SU-DHL-6 (cell line): ENCODE results near the gene VPS13D.

Experiments used
- H2AFZ ChIP-seq: fragments of 200-600 bp; sonication (generic); 2 replicates; pipeline ENCODE4 v1.6.1; 2014; ENCODE audit warnings: low read depth, mild to moderate bottlenecking, moderate library complexity, mixed read lengths, antibody characterized with exemption, low read length; ENCODE audit not compliant: severe bottlenecking
- H3F3A ChIP-seq: fragments of 200-600 bp; shearing (Covaris generic); 2 replicates; pipeline ENCODE4 v1.6.0; 2016; ENCODE audit warnings: antibody characterized with exemption, mild to moderate bottlenecking; ENCODE audit not compliant: insufficient read depth
- H3K27ac ChIP-seq: fragments of 200-600 bp; sonication (generic); 2 replicates; pipeline ENCODE4 v1.5.1; 2016; ENCODE audit warnings: low read depth, mild to moderate bottlenecking, low read length, moderate library complexity, mixed read lengths
- H3K27me3 ChIP-seq: fragments of 200-600 bp; sonication (generic), shearing (Covaris generic); 2 replicates; pipeline ENCODE4 v1.6.0; 2014; ENCODE audit warnings: mild to moderate bottlenecking, low read length
- H3K36me3 ChIP-seq: fragments of 200-600 bp; sonication (generic); 2 replicates; pipeline ENCODE4 v1.6.1; 2014; ENCODE audit warnings: mild to moderate bottlenecking, low read length, mixed read lengths
- H3K4me2 ChIP-seq: fragments of 300-600, 200-600 bp; shearing (Covaris generic), sonication (generic); 2 replicates; pipeline ENCODE4 v1.6.0; 2014; ENCODE audit warnings: low read length, low read depth, mild to moderate bottlenecking; ENCODE audit not compliant: poor library complexity, severe bottlenecking
- H3K4me3 ChIP-seq: fragments of 200-600 bp; sonication (generic); 2 replicates; pipeline ENCODE4 v1.5.1; 2014; ENCODE audit warnings: antibody characterized with exemption, low read length, mild to moderate bottlenecking, mixed read lengths; ENCODE audit not compliant: insufficient read depth, poor library complexity, severe bottlenecking
- H3K79me2 ChIP-seq: fragments of 200-600 bp; sonication (generic); 2 replicates; pipeline ENCODE4 v1.6.1; 2014; ENCODE audit warnings: mild to moderate bottlenecking, low read length, moderate library complexity; ENCODE audit not compliant: insufficient read depth
- H3K9ac ChIP-seq: fragments of 200-600 bp; sonication (generic); 2 replicates; pipeline ENCODE4 v1.7.0; 2014; ENCODE audit warnings: mild to moderate bottlenecking, low read length
- H3K9me2 ChIP-seq: fragments of 200-600 bp; sonication (generic); replicated peaks from 2 replicates; pipeline ENCODE4 v1.6.1; 2014; ENCODE audit warnings: low read length; ENCODE audit not compliant: insufficient read depth
- H3K9me3 ChIP-seq: fragments of 200-600 bp; sonication (generic); 2 replicates; pipeline ENCODE4 v1.6.1; 2014; ENCODE audit warnings: low read length, mixed read lengths; ENCODE audit not compliant: insufficient read depth
- H4K20me1 ChIP-seq: fragments of 200-600 bp; sonication (generic); 2 replicates; pipeline ENCODE4 v1.6.1; 2014; ENCODE audit warnings: low read depth, mild to moderate bottlenecking, antibody characterized with exemption, low read length, moderate library complexity, mixed read lengths
- EZH2phosphoT487 ChIP-seq: fragments of 200-600 bp; sonication (generic), shearing (Covaris generic); conservative IDR thresholded peaks from 2 replicates; pipeline ENCODE4 v1.6.1; 2018; ENCODE audit warnings: mild to moderate bottlenecking, antibody characterized with exemption, low read length, moderate library complexity, mixed read lengths
- TF ChIP-seq, protein P1 (sequence below): fragments of 200-600 bp; sonication (generic); IDR thresholded peaks from one replicate; pipeline ENCODE4 v1.5.1; 2017; ENCODE audit warnings: antibody characterized with exemption, mild to moderate bottlenecking, low read length, moderate library complexity; ENCODE audit not compliant: insufficient read depth, poor library complexity, severe bottlenecking

VPS13D gene

DNA sequence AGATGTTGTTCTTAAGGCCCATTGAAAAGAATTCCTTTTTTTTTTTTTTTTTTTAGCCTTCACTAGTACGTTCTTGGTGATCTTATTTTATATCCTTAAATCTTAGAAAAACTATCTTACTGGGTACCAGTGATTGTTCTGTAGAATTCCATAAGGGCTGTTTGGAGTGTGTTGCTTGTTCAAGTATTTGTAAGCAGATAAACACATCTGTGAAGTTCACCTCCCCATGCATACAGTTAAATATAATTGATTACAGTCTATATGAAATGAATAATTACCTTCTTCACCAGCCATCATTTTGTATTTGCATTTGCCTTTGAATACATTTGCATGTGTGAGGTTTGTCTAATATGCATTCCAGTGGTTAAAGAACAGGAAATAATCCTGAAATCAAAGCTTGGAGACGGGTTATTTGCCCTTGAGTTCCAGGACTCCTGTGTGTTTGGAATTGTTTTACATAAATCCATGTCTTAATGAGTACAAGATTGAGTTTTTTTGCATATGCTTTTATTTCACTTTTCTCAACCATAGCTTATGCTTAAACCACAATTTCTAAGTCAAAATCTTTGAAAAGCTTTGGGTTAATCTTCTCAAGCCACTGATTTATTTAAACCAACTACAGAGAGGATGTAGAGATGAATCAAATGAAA, 73.1 kb downstream of the VPS13D start:
- Histone ChIP-seq H3K4me2 (no peak overlapping the region), H3K27me3 (no peaks in the 10 kb centered on the region), H3K9me2 (no peaks in the 10 kb centered on the region), H2AFZ (no peak overlapping the region), H4K20me1 (no peaks in the 10 kb centered on the region), H3K36me3 (peaks cover 3% of the 10 kb centered on the region; the same call in 1 of the 2 replicates), H3K9me3 (no peaks in the 10 kb centered on the region), H3K79me2 (no peaks in the 10 kb centered on the region), H3K4me3 (no peak overlapping the region), H3K27ac (no peak overlapping the region), H3K9ac (no peak overlapping the region), H3F3A (no peaks in the 10 kb centered on the region)
- TF ChIP-seq, protein P1, sequence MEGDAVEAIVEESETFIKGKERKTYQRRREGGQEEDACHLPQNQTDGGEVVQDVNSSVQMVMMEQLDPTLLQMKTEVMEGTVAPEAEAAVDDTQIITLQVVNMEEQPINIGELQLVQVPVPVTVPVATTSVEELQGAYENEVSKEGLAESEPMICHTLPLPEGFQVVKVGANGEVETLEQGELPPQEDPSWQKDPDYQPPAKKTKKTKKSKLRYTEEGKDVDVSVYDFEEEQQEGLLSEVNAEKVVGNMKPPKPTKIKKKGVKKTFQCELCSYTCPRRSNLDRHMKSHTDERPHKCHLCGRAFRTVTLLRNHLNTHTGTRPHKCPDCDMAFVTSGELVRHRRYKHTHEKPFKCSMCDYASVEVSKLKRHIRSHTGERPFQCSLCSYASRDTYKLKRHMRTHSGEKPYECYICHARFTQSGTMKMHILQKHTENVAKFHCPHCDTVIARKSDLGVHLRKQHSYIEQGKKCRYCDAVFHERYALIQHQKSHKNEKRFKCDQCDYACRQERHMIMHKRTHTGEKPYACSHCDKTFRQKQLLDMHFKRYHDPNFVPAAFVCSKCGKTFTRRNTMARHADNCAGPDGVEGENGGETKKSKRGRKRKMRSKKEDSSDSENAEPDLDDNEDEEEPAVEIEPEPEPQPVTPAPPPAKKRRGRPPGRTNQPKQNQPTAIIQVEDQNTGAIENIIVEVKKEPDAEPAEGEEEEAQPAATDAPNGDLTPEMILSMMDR: no peak
- TF ChIP-seq EZH2phosphoT487: no peak

DNA sequence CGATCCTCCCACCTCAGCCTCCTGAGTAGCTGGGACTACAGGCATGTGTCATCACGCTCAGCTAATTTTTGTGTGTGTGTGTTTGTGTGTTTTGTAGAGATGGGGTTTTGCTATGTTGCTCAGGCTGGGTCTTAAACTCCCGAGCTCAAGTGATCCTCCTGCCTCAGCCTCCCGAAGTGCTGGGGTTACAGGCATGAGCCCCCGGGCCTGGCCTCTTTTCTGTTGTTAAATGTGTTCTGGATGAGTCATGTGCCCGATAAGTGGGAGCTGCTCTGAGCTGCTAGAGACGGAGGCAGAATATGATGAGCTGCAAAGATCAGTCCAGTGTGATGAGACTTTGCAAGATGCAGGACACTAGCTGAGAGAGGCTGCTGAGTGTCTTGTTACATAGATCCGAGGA, 75.5 kb downstream of the VPS13D start:
- Histone ChIP-seq H3K9ac (no peak overlapping the region), H3K9me2 (no peaks in the 10 kb centered on the region), H3K4me2 (no peak overlapping the region), H3K9me3 (no peaks in the 10 kb centered on the region), H3K4me3 (no peak overlapping the region), H3F3A (no peaks in the 10 kb centered on the region), H3K27ac (no peak overlapping the region), H3K27me3 (no peaks in the 10 kb centered on the region), H2AFZ (no peak overlapping the region), H3K79me2 (no peaks in the 10 kb centered on the region), H4K20me1 (no peaks in the 10 kb centered on the region), H3K36me3 (peaks cover 3% of the 10 kb centered on the region; the same call in 1 of the 2 replicates)
- no peak for TF ChIP-seq EZH2phosphoT487
- TF ChIP-seq, protein P1: no peak

DNA sequence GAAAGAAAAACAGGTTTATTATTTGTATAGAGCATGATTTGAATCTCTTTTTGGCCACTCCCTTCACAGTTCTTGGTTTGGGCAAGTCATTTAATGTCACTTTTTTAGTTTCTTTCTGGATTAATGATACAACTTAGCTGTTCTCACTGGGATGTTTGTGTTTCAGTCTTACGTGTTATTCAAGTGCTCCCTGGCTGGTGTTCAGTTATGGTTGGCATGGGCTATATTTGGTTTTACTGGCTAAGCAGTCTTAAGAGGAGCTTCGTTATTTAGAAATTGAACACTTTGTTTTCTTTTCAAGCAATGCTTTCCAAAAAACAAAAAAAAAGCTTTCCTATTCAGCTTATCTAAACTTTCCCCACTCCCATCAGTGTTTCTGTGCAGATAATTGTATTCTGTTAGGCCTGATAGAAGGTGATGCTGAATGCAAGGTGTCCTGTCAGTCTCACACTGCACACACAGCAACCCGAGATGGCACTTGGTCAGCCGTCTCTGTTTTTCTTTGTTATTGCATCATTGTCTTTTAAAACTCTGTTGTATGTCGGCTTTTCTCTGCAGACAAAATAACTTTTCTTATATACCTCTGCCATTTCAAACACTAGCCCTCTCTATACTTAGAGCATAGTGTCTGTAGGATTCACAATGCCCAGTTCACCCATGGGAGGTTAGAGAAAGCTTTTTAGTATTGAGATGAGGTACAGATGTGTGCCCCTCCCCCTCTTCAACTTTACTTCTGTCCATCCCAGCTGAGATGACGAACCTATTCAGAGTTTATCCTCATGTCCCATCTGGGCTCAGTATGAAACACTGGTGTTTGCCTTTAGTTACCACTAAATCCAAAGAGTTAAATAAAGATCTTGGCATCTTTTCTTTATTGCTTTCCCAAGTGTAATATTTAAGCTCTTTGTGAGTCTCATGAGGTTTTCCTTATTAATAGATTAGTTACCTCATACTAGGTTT, 80.2 kb downstream of the VPS13D start:
- Histone ChIP-seq H3K79me2 (no peaks in the 10 kb centered on the region), H3K27ac (no peak overlapping the region), H3F3A (no peaks in the 10 kb centered on the region), H3K9me2 (no peaks in the 10 kb centered on the region), H3K9me3 (no peaks in the 10 kb centered on the region), H4K20me1 (no peaks in the 10 kb centered on the region), H3K9ac (no peak overlapping the region), H3K27me3 (no peaks in the 10 kb centered on the region), H3K36me3 (no peaks in the 10 kb centered on the region), H3K4me2 (no peak overlapping the region), H3K4me3 (no peak overlapping the region), H2AFZ (no peak overlapping the region)
- TF ChIP-seq, protein P1: no peak
- no peak for TF ChIP-seq EZH2phosphoT487
